ENCODE measurements around the gene WRNIP1.
A peak's percentile ranks its signal among the peaks of the same experiment; 100 is the strongest.

Gene WRNIP1

GRCh38 chr6:2763345-2763841 lies 1.8 kb upstream of the WRNIP1 start:
- no peaks in the 10 kb centered on the region for H3K36me3 ChIP-seq (ENCODE audit: insufficient read depth, low read length)
- H3K27ac ChIP-seq (ENCODE audit: low read depth, low read length), result no peak overlapping the region
- H3K27me3 ChIP-seq (ENCODE audit: insufficient read depth, low read length), result no peaks in the 10 kb centered on the region
- peaks cover 11% of the 10 kb centered on the region for H3K4me1 ChIP-seq (ENCODE audit: control insufficient read depth, insufficient read depth, low read length, unreplicated experiment)
- H3K4me3 ChIP-seq (ENCODE audit: low read depth, low read length), result no peak overlapping the region
- peaks cover 26% of the 10 kb centered on the region for H3K79me2 ChIP-seq (ENCODE audit: control insufficient read depth, insufficient read depth, low read length, unreplicated experiment)
- H2AFZ ChIP-seq (ENCODE audit: low read length, unreplicated experiment), result no peak overlapping the region

DNA sequence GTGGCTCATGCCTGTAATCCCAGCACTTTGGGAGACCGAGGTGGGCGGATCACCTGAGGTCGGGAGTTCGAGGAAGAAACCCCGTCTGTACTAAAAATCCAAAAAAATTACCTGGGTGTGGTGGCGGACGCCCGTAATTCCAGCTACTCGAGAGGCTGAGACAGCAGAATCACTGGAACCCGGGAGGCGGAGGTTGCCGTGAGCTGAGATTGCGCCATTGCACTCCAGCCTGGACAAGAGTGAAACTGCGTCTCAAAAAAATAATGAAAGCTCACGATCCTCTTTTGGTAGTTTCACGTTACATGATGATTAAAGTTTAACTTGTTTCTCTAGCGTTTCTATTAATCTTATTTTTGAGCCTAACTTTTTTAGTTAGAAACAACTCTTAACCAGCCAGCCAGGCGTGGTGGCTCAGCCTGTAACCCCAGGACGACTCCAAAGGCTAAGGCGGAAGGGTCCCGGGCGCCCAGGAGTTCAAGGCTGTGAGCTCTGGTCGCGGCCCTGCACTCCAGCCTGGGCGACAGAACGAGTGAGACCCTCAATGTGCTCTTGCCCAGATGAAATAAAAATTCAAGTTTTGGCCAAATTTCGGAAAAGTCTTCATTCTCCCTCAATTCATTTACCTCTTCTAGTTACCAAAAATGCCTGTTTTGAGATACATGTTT lies 1.2 kb upstream of the WRNIP1 start:
- Histone ChIP-seq H3K4me1 (ENCODE audit: control insufficient read depth, insufficient read depth, low read length, unreplicated experiment) (peaks cover 17% of the 10 kb centered on the region), H3K36me3 (ENCODE audit: insufficient read depth, low read length) (no peaks in the 10 kb centered on the region), H3K4me3 (ENCODE audit: low read depth, low read length) (peak overlapping the region; percentile 78), H2AFZ (ENCODE audit: low read length, unreplicated experiment) (peak overlapping the region; percentile 91), H3K79me2 (ENCODE audit: control insufficient read depth, insufficient read depth, low read length, unreplicated experiment) (peaks cover 32% of the 10 kb centered on the region), H3K27ac (ENCODE audit: low read depth, low read length) (peak overlapping the region; percentile 93), H3K27me3 (ENCODE audit: insufficient read depth, low read length) (no peaks in the 10 kb centered on the region)

DNA sequence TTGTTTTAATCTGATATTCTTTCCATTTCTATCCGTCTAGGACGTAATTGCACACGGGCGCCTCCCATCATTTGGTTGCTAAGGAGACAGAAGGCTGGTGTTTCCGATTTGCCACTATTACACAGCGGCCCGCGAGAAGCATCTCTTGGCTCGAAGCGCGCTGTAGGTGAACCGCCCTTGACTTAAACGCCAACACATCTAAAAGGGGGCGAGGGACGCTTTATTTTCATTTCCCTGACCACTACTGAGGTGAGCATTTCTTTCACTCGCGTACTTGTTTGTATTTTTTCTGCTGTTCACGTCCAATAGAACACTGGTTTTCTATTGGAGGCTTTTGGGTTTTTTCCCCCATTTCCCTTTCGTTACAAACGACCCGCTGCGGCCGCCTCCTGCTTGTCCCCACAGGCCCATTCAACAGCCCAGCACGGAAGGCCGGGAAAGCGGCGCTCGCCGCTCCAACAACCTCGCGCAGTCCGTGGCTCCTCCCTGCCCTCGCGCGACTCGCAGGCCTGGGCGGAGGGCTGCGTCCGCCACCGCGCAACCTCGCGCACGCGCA lies 505 bp upstream of the WRNIP1 start:
- peaks cover 17% of the 10 kb centered on the region for H3K4me1 ChIP-seq (ENCODE audit: control insufficient read depth, insufficient read depth, low read length, unreplicated experiment)
- peak overlapping the region; percentile 78 for H3K4me3 ChIP-seq (ENCODE audit: low read depth, low read length)
- no peaks in the 10 kb centered on the region for H3K27me3 ChIP-seq (ENCODE audit: insufficient read depth, low read length)
- H3K36me3 ChIP-seq (ENCODE audit: insufficient read depth, low read length), result no peaks in the 10 kb centered on the region
- H3K27ac ChIP-seq (ENCODE audit: low read depth, low read length), result peak overlapping the region; percentile 93
- H3K79me2 ChIP-seq (ENCODE audit: control insufficient read depth, insufficient read depth, low read length, unreplicated experiment), result peaks cover 38% of the 10 kb centered on the region
- H2AFZ ChIP-seq (ENCODE audit: low read length, unreplicated experiment), result peak overlapping the region; percentile 91

- H2AFZ ChIP-seq (ENCODE audit: low read length, unreplicated experiment), result peak overlapping the region; percentile 82
- H3K79me2 ChIP-seq (ENCODE audit: control insufficient read depth, insufficient read depth, low read length, unreplicated experiment), result peaks cover 52% of the 10 kb centered on the region
- H3K27me3 ChIP-seq (ENCODE audit: insufficient read depth, low read length), result no peaks in the 10 kb centered on the region
- H3K27ac ChIP-seq (ENCODE audit: low read depth, low read length), result peak overlapping the region; percentile 67
- H3K4me3 ChIP-seq (ENCODE audit: low read depth, low read length), result peak overlapping the region; percentile 87
- H3K36me3 ChIP-seq (ENCODE audit: insufficient read depth, low read length), result peaks cover 3% of the 10 kb centered on the region; the same call in 1 of the 2 replicates
- peaks cover 17% of the 10 kb centered on the region for H3K4me1 ChIP-seq (ENCODE audit: control insufficient read depth, insufficient read depth, low read length, unreplicated experiment)
Measured at GRCh38 chr6:2765896-2766766, 938 bp downstream of the WRNIP1 start.

GRCh38 chr6:2766767-2767656 lies 1.8 kb downstream of the WRNIP1 start:
- peaks cover 61% of the 10 kb centered on the region for H3K79me2 ChIP-seq (ENCODE audit: control insufficient read depth, insufficient read depth, low read length, unreplicated experiment)
- peaks cover 5% of the 10 kb centered on the region; the same call in 1 of the 2 replicates for H3K36me3 ChIP-seq (ENCODE audit: insufficient read depth, low read length)
- H3K4me1 ChIP-seq (ENCODE audit: control insufficient read depth, insufficient read depth, low read length, unreplicated experiment), result peaks cover 17% of the 10 kb centered on the region
- H2AFZ ChIP-seq (ENCODE audit: low read length, unreplicated experiment), result no peak overlapping the region
- no peak overlapping the region for H3K27ac ChIP-seq (ENCODE audit: low read depth, low read length)
- H3K4me3 ChIP-seq (ENCODE audit: low read depth, low read length), result peak overlapping the region; percentile 87
- no peaks in the 10 kb centered on the region for H3K27me3 ChIP-seq (ENCODE audit: insufficient read depth, low read length)

- Histone ChIP-seq H2AFZ (ENCODE audit: low read length, unreplicated experiment) (no peak overlapping the region), H3K36me3 (ENCODE audit: insufficient read depth, low read length) (peaks cover 8% of the 10 kb centered on the region; the same call in 1 of the 2 replicates), H3K27ac (ENCODE audit: low read depth, low read length) (no peak overlapping the region), H3K79me2 (ENCODE audit: control insufficient read depth, insufficient read depth, low read length, unreplicated experiment) (peaks cover 70% of the 10 kb centered on the region), H3K27me3 (ENCODE audit: insufficient read depth, low read length) (no peaks in the 10 kb centered on the region), H3K4me3 (ENCODE audit: low read depth, low read length) (peak overlapping the region; percentile 87), H3K4me1 (ENCODE audit: control insufficient read depth, insufficient read depth, low read length, unreplicated experiment) (peaks cover 17% of the 10 kb centered on the region)
Measured at GRCh38 chr6:2767657-2768524, 2.7 kb downstream of the WRNIP1 start.

DNA sequence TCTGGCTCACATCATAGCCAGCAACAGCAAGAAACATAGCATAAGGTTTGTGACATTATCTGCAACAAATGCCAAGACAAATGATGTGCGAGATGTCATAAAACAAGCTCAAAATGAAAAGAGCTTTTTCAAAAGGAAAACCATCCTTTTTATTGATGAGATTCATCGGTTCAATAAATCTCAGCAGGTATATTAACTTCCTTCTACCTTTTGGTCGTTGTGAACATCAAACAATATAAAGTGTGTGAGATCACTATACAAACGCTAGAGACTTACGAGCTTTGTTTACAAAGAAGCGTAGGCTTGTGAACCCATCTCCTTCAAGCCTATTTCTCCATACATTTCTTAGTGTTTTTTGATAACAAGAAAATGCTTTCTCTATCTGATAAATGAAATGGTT lies 3.5 kb downstream of the WRNIP1 start:
- peaks cover 11% of the 10 kb centered on the region; the same call in 1 of the 2 replicates for H3K36me3 ChIP-seq (ENCODE audit: insufficient read depth, low read length)
- peaks cover 17% of the 10 kb centered on the region for H3K4me1 ChIP-seq (ENCODE audit: control insufficient read depth, insufficient read depth, low read length, unreplicated experiment)
- H3K79me2 ChIP-seq (ENCODE audit: control insufficient read depth, insufficient read depth, low read length, unreplicated experiment), result peaks cover 78% of the 10 kb centered on the region

DNA sequence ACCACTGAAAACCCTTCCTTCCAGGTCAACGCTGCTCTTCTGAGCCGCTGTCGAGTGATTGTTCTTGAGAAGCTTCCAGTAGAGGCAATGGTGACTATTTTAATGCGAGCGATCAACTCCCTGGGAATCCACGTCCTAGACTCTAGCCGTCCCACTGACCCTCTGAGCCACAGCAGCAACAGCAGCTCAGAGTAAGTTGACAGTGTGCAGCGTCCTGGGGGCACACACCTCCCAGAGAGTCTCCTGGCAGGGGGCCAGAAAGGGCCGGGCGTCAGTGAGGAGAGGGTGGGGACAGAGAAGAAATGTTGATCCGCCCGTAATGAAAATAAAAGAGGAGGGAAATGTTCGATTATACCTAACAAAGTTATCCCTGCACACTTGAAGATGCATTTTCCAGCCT lies 5.0 kb downstream of the WRNIP1 start:
- Histone ChIP-seq H3K27ac (ENCODE audit: low read depth, low read length) (no peak overlapping the region), H3K36me3 (ENCODE audit: insufficient read depth, low read length) (peaks cover 15% of the 10 kb centered on the region; the same call in 1 of the 2 replicates), H3K4me1 (ENCODE audit: control insufficient read depth, insufficient read depth, low read length, unreplicated experiment) (peaks cover 12% of the 10 kb centered on the region), H2AFZ (ENCODE audit: low read length, unreplicated experiment) (no peak overlapping the region), H3K4me3 (ENCODE audit: low read depth, low read length) (no peak overlapping the region), H3K79me2 (ENCODE audit: control insufficient read depth, insufficient read depth, low read length, unreplicated experiment) (peaks cover 90% of the 10 kb centered on the region), H3K27me3 (ENCODE audit: insufficient read depth, low read length) (no peaks in the 10 kb centered on the region)

More for the DNA sequence above, 3.5 kb downstream of the WRNIP1 start:
- no peak overlapping the region for H2AFZ ChIP-seq (ENCODE audit: low read length, unreplicated experiment)
- H3K27me3 ChIP-seq (ENCODE audit: insufficient read depth, low read length), result no peaks in the 10 kb centered on the region
- H3K27ac ChIP-seq (ENCODE audit: low read depth, low read length), result no peak overlapping the region
- H3K4me3 ChIP-seq (ENCODE audit: low read depth, low read length), result peak overlapping the region; percentile 87

GRCh38 chr6:2771079-2771478 lies 5.9 kb downstream of the WRNIP1 start:
- Histone ChIP-seq H3K79me2 (ENCODE audit: control insufficient read depth, insufficient read depth, low read length, unreplicated experiment) (peaks cover 92% of the 10 kb centered on the region), H2AFZ (ENCODE audit: low read length, unreplicated experiment) (no peak overlapping the region), H3K36me3 (ENCODE audit: insufficient read depth, low read length) (peaks cover 15% of the 10 kb centered on the region; the same call in 1 of the 2 replicates), H3K27me3 (ENCODE audit: insufficient read depth, low read length) (no peaks in the 10 kb centered on the region), H3K4me3 (ENCODE audit: low read depth, low read length) (no peak overlapping the region), H3K4me1 (ENCODE audit: control insufficient read depth, insufficient read depth, low read length, unreplicated experiment) (peaks cover 12% of the 10 kb centered on the region), H3K27ac (ENCODE audit: low read depth, low read length) (no peak overlapping the region)

All from ACC112 (cell line).